SKM-1 treated with dmso at 0.1 percent for 144 hours (cell line): ENCODE data around the gene PSKH1.
"Not testable (repeated sequence)": the region's sequence is repeated elsewhere in the genome, so short reads cannot be mapped to it uniquely, and the experiment has no call there.

ENCODE experiments used
- DNase-seq: peaks from one replicate; lab custom pipeline; 2025; ENCODE audit not compliant: unreplicated experiment; lab: John Stamatoyannopoulos, UW

The PSKH1 gene

DNA sequence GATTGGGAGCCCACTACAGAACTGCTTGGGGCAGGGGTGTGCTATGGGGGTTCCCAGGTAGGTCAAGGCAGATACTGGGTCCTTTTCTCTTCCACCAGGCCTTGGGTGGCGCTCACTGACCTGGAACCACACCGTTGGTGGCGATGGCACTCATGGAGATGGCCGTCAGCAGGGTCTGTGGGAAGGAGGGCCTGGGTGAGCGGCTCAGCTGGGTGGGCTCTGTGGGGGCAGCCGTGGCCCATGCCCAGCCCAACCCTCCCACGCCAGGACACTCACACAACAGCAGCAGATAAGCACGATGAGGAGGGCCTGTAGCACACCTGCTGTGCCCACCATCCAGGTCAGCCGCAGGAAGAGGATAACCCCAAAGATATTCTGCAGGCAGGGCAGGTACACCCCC lies 64.6 kb downstream of the PSKH1 start:
- DNase-seq: no peak

GRCh38 chr16:67959536-67960329 lies 66.7 kb downstream of the PSKH1 start:
- DNase-seq: no peak

GRCh38 chr16:67961551-67961957 lies 68.5 kb downstream of the PSKH1 start:
- no peak for DNase-seq

DNA sequence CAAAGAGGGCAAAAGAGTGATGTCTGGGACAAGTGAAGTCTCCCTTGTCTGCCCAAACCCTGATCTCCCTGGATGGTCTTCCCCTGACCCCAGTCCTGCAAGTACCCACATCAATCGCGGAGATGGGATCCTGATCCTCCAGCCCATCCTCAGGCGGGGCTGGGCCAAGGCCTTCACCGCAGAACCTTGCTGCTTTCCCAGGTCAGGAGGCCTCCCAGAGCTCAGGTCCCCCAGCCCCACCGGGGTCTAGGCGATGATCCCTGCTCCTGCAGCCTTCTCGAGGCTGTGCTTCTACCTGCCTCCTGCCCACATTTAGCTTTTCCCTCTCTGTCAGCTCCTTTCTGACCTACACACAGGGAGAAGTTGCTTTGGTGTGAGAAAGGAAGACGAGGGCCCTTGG lies 69.1 kb downstream of the PSKH1 start:
- DNase-seq: no peak

DNA sequence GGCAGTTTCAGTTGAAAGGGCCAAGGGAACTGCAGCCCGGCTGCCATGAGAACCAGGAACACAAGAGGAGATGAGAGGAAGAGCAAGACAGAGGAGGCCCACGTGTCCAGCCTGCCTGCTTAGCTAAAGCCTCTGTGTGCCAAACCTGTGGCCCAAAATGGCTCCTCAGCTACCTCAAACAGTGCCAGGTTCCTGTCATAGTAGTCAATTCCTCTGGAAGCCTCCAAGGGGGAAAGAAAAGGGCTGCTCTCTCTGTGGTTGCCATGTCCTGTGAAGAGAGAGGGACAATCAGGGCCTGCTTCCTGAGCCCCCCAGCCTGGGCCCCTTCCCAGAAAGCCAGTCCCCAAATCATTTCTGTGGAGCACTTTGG lies 70.2 kb downstream of the PSKH1 start:
- DNase-seq: no peak

GRCh38 chr16:67963662-67964321 lies 70.7 kb downstream of the PSKH1 start:
- no peak for DNase-seq

- no peak for DNase-seq
Observed at GRCh38 chr16:67964477-67965131, 71.5 kb downstream of the PSKH1 start.

DNA sequence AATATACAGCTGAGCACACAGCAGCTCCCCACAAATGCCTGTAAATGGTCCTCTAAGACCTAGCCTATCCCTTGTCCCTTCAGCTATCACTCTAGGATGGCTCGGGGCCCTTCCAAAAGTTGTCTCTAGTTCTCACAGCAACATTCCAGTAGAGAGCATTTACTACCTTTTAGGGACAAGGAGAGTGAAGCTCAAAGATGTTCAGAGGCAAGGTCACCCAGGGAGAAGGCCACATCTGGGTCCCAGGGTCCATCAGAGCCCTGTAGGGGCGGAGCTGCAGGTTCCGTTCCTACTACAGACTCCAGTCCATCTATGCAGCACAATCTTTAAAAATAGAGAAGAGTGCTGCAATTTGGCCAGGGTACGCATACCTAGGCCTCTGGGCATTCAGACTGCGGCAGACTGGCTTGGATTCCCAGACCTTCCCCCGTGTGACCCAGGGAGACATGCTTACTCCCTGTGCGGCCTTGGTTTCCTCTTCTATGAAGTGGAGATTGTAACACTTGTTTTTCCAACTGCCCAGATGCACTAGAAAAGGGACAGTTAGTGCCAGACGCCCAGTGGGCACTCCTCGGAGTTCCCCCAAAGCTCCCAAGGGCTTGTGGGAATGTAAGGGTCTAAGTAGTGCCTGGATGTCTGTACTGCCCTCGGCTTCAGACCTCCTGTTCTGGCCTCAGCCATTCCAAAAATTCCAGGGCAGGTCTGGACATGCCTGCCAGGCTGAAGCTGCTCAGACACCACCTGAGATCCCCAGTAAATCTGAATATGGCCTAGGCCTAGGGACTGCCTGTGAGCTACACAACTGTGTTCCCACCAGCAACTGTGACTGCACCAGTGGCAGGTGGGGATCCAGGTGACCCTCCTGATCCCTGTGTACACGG lies 72.9 kb downstream of the PSKH1 start:
- no peak for DNase-seq

GRCh38 chr16:67966549-67967182 lies 73.6 kb downstream of the PSKH1 start:
- DNase-seq: peak; percentile 13

DNA sequence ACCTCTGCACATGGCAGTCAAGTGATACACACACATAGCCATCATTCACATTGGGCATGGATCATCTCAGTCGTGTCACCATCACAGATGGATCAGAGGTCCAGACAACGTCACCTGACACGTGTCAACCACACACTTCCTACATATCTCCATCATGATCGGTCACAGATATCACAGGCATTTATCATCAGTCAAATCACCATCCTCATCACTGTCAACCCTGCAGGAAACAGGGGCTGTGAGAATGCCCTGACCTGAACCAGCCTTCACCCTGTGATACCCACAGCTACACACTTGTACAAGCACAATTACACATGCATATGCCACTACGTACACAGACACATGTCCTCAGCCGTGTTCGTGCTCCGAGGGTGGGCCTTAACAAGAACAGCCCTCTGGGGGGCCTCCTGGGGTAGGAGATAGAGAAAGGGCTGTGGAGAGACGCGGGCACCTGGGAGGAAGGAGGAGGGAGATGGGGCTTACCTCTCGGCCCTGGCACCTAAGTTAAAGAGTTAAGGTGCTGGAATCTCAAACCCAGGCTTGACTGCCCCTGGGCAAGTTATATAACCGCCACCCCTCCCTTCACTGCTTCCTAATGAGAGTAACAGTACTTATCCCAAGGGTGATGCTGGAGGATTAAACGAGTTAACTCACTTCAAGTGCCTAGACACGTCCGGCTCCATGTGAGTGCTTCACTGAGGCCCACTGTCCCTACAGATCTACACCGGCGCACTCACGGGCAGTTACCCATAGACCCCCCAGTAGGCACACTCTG lies 74.3 kb downstream of the PSKH1 start:
- DNase-seq: no peak

DNA sequence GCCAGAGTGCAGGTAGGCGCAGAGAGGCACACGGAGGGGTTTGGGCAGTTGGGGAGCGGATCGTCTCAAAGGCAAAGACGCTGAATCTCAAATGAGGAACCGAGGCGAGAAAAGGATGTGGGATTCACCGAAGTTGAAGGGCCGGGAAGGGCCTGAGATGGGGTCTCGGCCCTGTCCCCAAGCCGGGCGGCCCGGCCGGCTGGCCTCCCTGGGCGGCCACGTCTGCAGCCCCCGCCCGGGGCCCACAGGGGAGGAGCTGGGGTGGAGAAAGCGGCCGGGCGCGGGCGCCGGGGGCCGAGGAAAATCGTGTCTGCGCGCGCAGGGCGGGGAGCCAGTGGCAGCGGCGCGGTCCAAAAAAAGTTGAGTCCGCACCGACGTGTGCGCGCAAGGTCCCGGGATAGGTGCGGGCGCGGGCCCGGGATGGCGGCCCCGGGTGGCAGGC lies 74.9 kb downstream of the PSKH1 start:
- DNase-seq: no peak

DNA sequence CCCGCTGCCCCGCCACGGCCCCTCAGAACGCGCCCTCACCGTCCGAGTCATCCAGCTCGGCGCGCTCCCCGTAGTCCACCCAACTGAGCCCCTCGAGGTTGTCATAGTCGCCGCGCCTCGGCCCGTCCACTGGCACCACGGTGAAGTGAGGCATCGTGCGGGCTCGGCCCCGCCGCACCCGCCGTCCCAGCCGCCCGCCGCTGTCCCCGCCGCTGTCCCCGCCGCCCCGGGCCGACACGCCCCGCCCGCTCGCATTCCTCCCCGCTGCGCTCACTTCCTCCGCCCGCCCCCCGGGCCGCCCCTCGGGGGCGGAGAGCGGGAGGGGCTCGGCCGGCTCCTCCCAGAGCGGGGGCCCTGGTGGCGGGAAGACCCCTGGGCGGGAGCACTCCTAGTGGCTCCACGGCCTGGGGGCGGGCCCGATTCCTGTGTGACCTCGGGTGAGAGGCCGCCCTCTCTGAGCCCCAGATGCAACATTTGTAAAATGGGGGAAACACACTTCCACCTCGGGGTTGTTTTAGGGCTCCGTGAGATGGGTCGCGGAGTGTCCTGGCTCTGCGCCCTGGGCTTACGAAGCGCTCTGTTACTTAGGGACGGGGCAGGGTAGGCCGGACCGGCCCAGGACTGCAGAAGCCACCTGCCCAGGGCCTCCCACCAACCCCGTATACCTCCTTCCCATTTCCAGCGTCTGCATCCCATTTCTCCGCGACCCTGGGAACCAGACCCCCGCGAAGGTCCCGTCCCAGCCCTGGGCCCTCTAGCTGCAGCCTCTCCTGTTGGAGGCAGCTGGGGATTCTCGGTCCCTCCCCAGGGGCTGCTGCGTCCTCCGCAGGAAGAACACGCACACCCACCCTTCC lies 75.6 kb downstream of the PSKH1 start, which contains the start of gene SLC12A4:
Gene SLC12A4, minus strand, starts transcription at position 238 of the 854 bp plus-strand sequence. Its CDS starts 84 bp downstream, at position 154.
- DNase-seq: peak; percentile 31

- DNase-seq: no peak
Observed at GRCh38 chr16:67969254-67970039, 76.4 kb downstream of the PSKH1 start.

- no peak for DNase-seq
Observed at GRCh38 chr16:67971111-67971510, 78.1 kb downstream of the PSKH1 start.

DNA sequence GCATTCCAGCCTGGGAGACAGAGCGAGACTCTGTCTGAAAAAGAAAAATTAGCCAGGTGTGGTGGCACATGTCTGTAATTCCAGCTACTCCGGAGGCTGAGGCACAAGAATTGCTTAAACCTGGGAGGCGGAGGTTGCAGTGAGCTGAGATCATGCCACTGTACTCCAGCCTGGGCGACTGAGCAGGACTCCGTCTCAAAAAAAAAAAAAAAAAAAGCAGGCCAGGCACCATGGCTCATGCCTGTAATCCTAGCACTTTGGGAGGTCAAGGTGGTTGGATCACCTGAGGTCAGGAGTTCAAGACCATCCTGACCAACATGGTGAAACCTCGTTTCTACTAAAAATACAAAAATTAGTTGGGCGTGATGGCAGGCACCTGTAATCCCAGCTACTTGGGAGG lies 79.2 kb downstream of the PSKH1 start:
- not testable (repeated sequence) for DNase-seq

GRCh38 chr16:67975321-67976105 lies 82.5 kb downstream of the PSKH1 start:
- DNase-seq: no peak

DNA sequence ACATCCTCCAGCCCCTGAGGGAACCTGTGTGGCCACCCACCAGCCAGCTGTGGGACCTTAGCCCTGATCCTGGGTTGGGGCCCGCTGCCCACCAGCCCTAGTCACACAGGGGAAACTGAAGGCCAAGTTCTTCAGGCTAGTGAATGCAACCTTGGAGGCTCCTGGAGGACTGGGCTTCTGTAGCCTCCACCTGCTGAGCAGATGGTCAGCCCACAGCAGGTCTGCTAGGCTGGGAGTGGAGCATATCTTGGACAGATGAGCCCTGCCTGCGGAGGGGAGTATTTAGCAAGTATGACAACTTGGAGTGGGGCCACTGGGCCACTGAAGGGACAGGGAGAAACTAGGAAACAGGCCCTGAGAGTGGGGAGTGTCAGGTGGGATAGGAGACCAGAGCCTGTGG lies 83.2 kb downstream of the PSKH1 start:
- DNase-seq: no peak
